HepG2 (cell line): Measurements from ENCODE around the gene TATDN3. TPM values are rescaled to one million over a fixed set of nuclear protein-coding genes. Genes with fewer than 3 reads are reported as not detected.

Experiments
- EHMT2 ChIP-seq: fragments of 200-600 bp; sonication (generic); IDR thresholded peaks from 2 replicates; pipeline ENCODE4 v1.7.0; 2017; ENCODE audit warnings: antibody characterized with exemption, low read depth, low read length, borderline replicate concordance
- FOSL1 ChIP-seq: sonication (generic); formaldehyde crosslinking; IDR thresholded peaks from 2 replicates; pipeline ENCODE4 v1.9.0; 2021; ENCODE audit warnings: missing genetic modification reagents, borderline replicate concordance
- FOXO1 ChIP-seq: sonication (generic); formaldehyde crosslinking; IDR thresholded peaks from 2 replicates; pipeline ENCODE4 v1.4.0; 2020; ENCODE audit warnings: missing genetic modification reagents
- KLF15 ChIP-seq: sonication (generic); formaldehyde crosslinking; IDR thresholded peaks from 2 replicates; pipeline ENCODE4 v1.8.1; 2023; ENCODE audit warnings: borderline replicate concordance, mild to moderate bottlenecking, inconsistent platforms, missing genetic modification reagents, mixed read lengths
- PCBP2 ChIP-seq: fragments of 200-400 bp; formaldehyde crosslinking; optimal IDR thresholded peaks from 2 replicates; pipeline ENCODE3; 2018; ENCODE audit warnings: low read length, low read depth; ENCODE audit not compliant: poor library complexity, severe bottlenecking
- SUZ12 ChIP-seq: fragments of 150-350 bp; IDR thresholded peaks from 2 replicates; pipeline ENCODE4 v1.6.1; 2014; ENCODE audit warnings: low read depth, low read length
- TRAFD1 ChIP-seq: sonication (generic); formaldehyde crosslinking; IDR thresholded peaks from 2 replicates; pipeline ENCODE4 v1.5.1; 2020; ENCODE audit warnings: missing genetic modification reagents, mild to moderate bottlenecking, borderline replicate concordance
- YEATS4 ChIP-seq: sonication (generic); formaldehyde crosslinking; IDR thresholded peaks from 2 replicates; pipeline ENCODE4 v1.4.0; 2020; ENCODE audit warnings: missing genetic modification reagents, borderline replicate concordance
- ZFP90 ChIP-seq: sonication (generic); formaldehyde crosslinking; IDR thresholded peaks from 2 replicates; pipeline ENCODE4 v1.8.0; 2022; ENCODE audit warnings: missing genetic modification reagents, mild to moderate bottlenecking, inconsistent platforms, borderline replicate concordance
- ZMAT5 ChIP-seq: sonication (generic); formaldehyde crosslinking; IDR thresholded peaks from 2 replicates; pipeline ENCODE4 v1.5.0; 2020; ENCODE audit warnings: mild to moderate bottlenecking, low read depth, missing genetic modification reagents, borderline replicate concordance
- ZNF17 ChIP-seq: sonication (generic); formaldehyde crosslinking; IDR thresholded peaks from 2 replicates; pipeline ENCODE4 v1.5.0; 2020; ENCODE audit warnings: mild to moderate bottlenecking, missing genetic modification reagents
- ZNF354B ChIP-seq: sonication (generic); formaldehyde crosslinking; IDR thresholded peaks from 2 replicates; pipeline ENCODE4 v1.8.0; 2022; ENCODE audit warnings: mild to moderate bottlenecking, missing genetic modification reagents
- ZNF530 ChIP-seq: sonication (generic); formaldehyde crosslinking; IDR thresholded peaks from 2 replicates; pipeline ENCODE4 v1.5.0; 2020; ENCODE audit warnings: low read depth, mild to moderate bottlenecking, missing genetic modification reagents
- ZNF703 ChIP-seq: sonication (generic); formaldehyde crosslinking; IDR thresholded peaks from 2 replicates; pipeline ENCODE4 v1.5.1; 2020; ENCODE audit warnings: missing genetic modification reagents, mild to moderate bottlenecking, moderate library complexity, borderline replicate concordance
- polyA plus RNA-seq, 8 experiments: library from polyadenylated mRNA; depleted of rRNA in 3 of 8; stranded (reverse) in 7 of 8; unstranded in 1 of 8; fragments of >200 nt; fragmentation: Illumina TruSeq in 4 of 8; extraction: Trizol in 4 of 8; gene quantifications; 2 replicates each; pipeline versions ENCODE4 v1.2.1 to v1.2.3, GENCODE V29; 2011 to 2016; ENCODE audit warnings: low read depth in 4 of 8, missing spikeins in 1 of 8, mixed read lengths in 1 of 8; ENCODE audit not compliant: insufficient read depth in 1 of 8
- total RNA-seq, 5 experiments: library from RNA; depleted of rRNA; stranded (reverse); fragments of >200 nt; fragmentation: Illumina TruSeq; extraction: Trizol; gene quantifications; 2 replicates each; pipeline ENCODE4 v1.2.3, GENCODE V29; 2016; ENCODE audit warnings: low read depth in 1 of 5
- TF ChIP-seq, protein P1 (sequence below): sonication (generic); formaldehyde crosslinking; IDR thresholded peaks from 2 replicates; pipeline ENCODE4 v1.9.0; 2021; ENCODE audit warnings: missing genetic modification reagents, borderline replicate concordance
- TF ChIP-seq, protein P2 (sequence below): sonication (generic); formaldehyde crosslinking; IDR thresholded peaks from 2 replicates; pipeline ENCODE4 v1.8.1; 2022; ENCODE audit warnings: low read depth, mild to moderate bottlenecking, missing genetic modification reagents

TATDN3 gene
- total and polyA plus RNA-seq, 2 of the 13 experiments (the other 11 are each of a cell fraction or from before 2014, with no cell fraction given): 7.3 to 8.6 TPM

DNA sequence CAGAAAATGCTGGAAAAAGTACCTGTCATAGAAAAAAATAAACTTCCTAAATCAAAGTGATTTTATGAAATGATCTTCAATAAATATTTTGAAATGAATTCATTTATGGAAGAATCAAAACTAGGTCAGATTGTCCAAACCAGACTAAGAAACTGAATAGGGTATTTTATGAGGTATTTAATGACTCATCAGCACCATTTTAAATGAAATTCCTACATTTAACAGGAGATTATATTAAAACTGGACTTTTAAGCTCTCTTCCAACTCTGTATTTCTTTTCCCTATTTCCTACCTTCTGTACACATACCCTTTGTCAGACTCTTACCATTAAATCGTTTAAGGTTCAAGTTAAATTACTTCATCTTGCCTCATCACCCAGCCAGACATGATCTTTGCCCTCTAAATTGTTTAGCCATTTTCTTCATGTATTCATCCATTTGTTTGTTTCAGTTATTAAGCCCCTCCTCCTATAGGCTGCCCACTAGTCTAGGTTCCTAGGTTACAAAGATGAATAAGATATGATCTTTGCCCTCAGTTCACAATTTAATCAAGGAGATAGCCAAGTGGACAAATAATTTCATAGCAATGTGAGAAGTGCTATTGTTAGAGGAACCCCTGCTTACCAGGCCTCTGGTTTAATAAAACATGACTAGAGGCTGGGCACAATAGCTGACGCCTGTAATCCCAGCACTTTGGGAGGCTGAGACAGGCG lies 25.0 kb downstream of the TATDN3 start (continued):
- TF ChIP-seq, protein P1, sequence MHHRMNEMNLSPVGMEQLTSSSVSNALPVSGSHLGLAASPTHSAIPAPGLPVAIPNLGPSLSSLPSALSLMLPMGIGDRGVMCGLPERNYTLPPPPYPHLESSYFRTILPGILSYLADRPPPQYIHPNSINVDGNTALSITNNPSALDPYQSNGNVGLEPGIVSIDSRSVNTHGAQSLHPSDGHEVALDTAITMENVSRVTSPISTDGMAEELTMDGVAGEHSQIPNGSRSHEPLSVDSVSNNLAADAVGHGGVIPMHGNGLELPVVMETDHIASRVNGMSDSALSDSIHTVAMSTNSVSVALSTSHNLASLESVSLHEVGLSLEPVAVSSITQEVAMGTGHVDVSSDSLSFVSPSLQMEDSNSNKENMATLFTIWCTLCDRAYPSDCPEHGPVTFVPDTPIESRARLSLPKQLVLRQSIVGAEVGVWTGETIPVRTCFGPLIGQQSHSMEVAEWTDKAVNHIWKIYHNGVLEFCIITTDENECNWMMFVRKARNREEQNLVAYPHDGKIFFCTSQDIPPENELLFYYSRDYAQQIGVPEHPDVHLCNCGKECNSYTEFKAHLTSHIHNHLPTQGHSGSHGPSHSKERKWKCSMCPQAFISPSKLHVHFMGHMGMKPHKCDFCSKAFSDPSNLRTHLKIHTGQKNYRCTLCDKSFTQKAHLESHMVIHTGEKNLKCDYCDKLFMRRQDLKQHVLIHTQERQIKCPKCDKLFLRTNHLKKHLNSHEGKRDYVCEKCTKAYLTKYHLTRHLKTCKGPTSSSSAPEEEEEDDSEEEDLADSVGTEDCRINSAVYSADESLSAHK (CRISPR knock-in tag): no peak
- TF ChIP-seq SUZ12 (no peak), YEATS4 (CRISPR knock-in tag) (no peak), FOXO1 (CRISPR knock-in tag) (no peak), ZNF17 (CRISPR knock-in tag) (no peak), ZNF530 (no peak), KLF15 (CRISPR knock-in tag) (no peak), ZNF703 (no peak), PCBP2 (no peak), ZMAT5 (CRISPR knock-in tag) (no peak), ZNF354B (CRISPR knock-in tag) (no peak), FOSL1 (CRISPR knock-in tag) (no peak), TRAFD1 (no peak), ZFP90 (CRISPR knock-in tag) (no peak), EHMT2 (no peak; the same call in 1 of the 2 replicates)
- TF ChIP-seq, protein P2, sequence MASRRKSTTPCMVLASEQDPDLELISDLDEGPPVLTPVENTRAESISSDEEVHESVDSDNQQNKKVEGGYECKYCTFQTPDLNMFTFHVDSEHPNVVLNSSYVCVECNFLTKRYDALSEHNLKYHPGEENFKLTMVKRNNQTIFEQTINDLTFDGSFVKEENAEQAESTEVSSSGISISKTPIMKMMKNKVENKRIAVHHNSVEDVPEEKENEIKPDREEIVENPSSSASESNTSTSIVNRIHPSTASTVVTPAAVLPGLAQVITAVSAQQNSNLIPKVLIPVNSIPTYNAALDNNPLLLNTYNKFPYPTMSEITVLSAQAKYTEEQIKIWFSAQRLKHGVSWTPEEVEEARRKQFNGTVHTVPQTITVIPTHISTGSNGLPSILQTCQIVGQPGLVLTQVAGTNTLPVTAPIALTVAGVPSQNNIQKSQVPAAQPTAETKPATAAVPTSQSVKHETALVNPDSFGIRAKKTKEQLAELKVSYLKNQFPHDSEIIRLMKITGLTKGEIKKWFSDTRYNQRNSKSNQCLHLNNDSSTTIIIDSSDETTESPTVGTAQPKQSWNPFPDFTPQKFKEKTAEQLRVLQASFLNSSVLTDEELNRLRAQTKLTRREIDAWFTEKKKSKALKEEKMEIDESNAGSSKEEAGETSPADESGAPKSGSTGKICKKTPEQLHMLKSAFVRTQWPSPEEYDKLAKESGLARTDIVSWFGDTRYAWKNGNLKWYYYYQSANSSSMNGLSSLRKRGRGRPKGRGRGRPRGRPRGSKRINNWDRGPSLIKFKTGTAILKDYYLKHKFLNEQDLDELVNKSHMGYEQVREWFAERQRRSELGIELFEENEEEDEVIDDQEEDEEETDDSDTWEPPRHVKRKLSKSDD (CRISPR knock-in tag): no peak
- TF ChIP-seq, all 625 proteins: peak for 86
